ENCODE data around the gene RSL1D1.

- TF ChIP-seq CTCF (IDR thresholded peaks at IDR 0.05) = no peak
- TF ChIP-seq POLR2A (IDR thresholded peaks at IDR 0.05) = no peak
Observed at GRCh38 chr16:11852092-11852809, 909 bp upstream of the RSL1D1 start.

Data from heart left ventricle (tissue), 13 donors.